COLO668 (cell line): Measurements from ENCODE around the gene ERBB3.
"Not testable (repeated sequence)": the region's sequence is repeated elsewhere in the genome, so short reads cannot be mapped to it uniquely, and the experiment has no call there.

Experiments used
- DNase-seq: peaks from one replicate; lab custom pipeline; 2025; ENCODE audit not compliant: unreplicated experiment; lab: John Stamatoyannopoulos, UW

Gene ERBB3

DNA sequence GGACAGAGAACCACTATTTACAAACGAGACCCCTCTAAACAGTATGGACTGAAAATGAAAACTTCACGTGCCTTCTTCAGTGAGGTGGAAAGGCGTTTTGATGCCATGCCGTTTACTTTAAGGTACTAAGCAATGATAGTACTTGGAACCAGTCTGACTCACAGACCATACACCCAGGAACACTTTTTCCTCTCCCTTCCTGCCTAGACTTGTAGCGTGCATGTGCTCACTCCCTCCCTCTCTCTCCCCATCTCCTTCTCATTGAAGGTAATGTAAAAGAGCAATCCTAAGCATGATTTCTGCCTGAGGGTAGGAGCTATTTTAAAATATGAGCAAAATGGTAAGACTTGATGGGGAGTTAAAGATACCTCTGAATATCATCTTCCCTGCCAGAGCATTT is 30.6 kb downstream of the ERBB3 start:
- DNase-seq = no peak

GRCh38 chr12:56114084-56114483 is 34.1 kb downstream of the ERBB3 start:
- no peak for DNase-seq

DNA sequence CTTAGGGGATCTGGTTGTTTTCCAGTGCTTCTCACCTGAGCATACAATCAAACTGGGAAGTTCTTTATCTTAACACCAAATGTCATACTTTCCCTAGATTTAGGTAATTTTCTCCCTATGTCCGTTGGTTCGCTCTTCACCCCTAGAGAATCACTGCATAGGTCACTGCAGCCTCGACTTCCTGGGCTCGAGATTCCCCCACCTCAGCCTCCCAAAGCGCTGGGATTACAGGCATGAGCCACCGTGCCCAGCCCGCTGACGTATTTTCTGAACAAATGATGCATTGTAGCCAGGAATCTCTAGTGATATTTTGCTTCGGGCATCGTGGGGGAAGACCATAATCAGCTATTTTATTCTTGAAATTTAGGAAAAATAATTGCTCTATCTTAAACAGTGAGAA is 35.4 kb downstream of the ERBB3 start:
- peak; percentile 5 for DNase-seq

DNA sequence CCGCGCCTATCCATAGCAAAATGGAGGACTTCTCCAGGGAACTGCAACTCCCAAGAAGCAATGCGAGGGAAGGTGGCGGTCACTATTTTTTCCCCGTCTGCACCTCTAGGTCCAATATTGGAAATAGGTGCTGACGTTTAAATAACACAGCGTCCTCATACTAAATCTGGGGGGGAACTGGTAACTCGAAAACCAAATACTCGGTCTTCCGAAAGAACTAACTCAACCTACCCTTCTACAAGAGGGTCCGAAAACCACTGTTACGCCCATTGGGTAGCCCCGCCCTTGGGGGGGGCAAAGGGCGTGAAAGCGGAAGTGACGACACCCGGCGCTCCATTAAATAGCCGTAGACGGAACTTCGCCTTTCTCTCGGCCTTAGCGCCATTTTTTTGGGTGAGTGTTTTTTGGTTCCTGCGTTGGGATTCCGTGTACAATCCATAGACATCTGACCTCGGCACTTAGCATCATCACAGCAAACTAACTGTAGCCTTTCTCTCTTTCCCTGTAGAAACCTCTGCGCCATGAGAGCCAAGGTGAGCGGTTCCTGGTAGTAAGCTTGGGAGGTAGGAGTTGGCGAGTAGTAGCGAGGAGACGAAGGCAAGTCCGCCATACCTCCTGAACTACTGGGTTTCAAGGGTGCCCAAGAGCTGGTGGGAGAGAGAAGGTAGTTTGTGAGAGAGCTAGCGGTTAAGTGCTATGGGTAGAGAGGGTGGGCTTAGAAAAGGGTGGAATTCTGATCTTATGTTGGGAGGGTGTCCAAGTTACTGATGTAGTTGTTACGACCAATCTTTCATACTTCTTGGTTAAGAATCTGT is 36.5 kb downstream of the ERBB3 start, which contains the start of gene RPL41:
Gene RPL41 (plus strand): TSS at position 367 of the 815 bp plus-strand sequence.
- peak; percentile 89 for DNase-seq

DNA sequence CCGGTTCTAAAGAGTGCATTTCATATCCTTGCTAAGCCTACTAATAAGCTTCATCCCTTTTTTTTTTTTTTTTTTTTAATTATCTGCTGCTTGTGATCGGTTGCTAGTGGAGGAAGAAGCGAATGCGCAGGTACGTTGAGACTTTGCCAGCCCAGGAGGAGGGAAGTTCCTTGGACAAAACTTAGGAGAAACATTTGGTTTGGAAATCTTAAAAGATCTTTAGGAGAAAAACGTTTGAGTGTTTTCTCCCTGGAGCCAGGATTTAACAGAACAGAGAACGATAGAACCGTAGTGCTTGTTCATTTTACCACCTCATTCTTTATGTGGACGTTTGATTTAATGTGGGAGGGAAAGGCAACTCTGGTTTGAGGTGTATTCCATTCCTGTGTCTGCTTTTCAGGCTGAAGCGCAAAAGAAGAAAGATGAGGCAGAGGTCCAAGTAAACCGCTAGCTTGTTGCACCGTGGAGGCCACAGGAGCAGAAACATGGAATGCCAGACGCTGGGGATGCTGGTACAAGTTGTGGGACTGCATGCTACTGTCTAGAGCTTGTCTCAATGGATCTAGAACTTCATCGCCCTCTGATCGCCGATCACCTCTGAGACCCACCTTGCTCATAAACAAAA is 37.2 kb downstream of the ERBB3 start:
- not testable (repeated sequence) for DNase-seq

- DNase-seq = peak; percentile 95
These were observed 38.1 kb downstream of the ERBB3 start, which contains the start of gene ZC3H10 for GRCh38 chr12:56117778-56118687. Gene ZC3H10, plus strand, starts transcription at chr12:56118266. Its CDS starts 2,297 bp downstream, at chr12:56120563.

- DNase-seq = no peak
These were observed 38.9 kb downstream of the ERBB3 start for GRCh38 chr12:56118688-56119357.

- peak; percentile 62 for DNase-seq
These were observed 39.4 kb downstream of the ERBB3 start for GRCh38 chr12:56119361-56119796.

- no peak for DNase-seq
These were observed 40.3 kb downstream of the ERBB3 start for GRCh38 chr12:56120158-56120846.

GRCh38 chr12:56121204-56121870 is 41.4 kb downstream of the ERBB3 start:
- no peak for DNase-seq

GRCh38 chr12:56122637-56123036 is 42.7 kb downstream of the ERBB3 start:
- DNase-seq = peak; percentile 44

- no peak for DNase-seq
These were observed 44.2 kb downstream of the ERBB3 start for GRCh38 chr12:56124133-56124532.

GRCh38 chr12:56126732-56127239 is 46.8 kb downstream of the ERBB3 start:
- DNase-seq = no peak

DNA sequence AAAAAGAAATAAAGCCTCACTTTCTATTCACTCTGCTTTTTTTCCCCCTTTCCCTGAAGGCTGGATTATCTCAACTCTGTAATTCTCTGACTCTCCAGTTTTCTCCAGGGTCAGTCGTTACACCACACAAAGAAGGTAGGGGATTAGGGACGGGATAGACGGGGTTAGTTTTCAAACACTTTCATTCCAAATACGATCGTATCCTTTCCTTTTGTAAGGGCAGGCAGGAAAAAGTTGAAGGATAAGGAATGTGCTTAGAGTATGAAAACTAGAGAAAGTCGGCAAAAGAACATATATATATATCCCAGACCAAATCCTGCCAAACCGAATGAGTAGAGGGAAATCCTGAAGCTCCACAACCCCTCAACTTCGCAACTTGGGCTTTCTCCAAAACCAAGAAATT is 47.5 kb downstream of the ERBB3 start:
- DNase-seq = no peak

DNA sequence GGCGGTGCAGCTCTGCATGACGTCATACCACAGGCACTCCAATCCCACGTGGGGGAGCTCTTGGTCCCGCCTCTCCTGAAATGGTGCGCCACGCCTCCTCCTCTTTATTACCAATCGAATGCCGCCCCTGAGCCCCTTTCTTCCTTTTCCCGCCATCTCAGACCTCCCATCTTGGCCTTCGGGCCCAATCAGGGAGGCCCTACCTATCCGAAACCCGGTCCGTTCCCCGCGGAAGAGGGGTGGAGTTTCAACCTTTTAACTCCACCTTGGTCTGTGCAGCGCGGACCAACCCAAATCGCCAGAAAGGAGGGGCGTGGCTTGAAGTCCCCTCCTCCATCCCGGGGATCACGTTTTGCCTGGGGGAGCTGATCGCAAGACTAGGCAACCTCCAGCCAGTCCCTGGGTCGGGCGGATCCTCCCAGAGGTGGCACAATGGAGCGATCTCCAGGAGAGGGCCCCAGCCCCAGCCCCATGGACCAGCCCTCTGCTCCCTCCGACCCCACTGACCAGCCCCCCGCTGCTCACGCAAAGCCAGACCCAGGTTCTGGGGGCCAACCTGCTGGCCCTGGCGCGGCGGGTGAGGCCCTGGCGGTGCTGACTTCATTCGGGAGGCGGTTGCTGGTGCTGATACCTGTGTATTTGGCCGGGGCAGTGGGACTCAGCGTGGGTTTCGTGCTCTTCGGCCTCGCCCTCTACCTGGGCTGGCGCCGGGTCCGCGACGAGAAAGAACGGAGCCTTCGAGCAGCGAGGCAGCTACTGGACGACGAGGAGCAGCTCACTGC is 48.1 kb downstream of the ERBB3 start, which contains the start of gene ESYT1:
Gene ESYT1 (plus strand): TSS at position 380 of the 782 bp plus-strand sequence. CDS start 53 bp downstream, at position 433.
- peak; percentile 94 for DNase-seq

GRCh38 chr12:56128670-56129205 is 48.8 kb downstream of the ERBB3 start:
- DNase-seq = no peak

DNA sequence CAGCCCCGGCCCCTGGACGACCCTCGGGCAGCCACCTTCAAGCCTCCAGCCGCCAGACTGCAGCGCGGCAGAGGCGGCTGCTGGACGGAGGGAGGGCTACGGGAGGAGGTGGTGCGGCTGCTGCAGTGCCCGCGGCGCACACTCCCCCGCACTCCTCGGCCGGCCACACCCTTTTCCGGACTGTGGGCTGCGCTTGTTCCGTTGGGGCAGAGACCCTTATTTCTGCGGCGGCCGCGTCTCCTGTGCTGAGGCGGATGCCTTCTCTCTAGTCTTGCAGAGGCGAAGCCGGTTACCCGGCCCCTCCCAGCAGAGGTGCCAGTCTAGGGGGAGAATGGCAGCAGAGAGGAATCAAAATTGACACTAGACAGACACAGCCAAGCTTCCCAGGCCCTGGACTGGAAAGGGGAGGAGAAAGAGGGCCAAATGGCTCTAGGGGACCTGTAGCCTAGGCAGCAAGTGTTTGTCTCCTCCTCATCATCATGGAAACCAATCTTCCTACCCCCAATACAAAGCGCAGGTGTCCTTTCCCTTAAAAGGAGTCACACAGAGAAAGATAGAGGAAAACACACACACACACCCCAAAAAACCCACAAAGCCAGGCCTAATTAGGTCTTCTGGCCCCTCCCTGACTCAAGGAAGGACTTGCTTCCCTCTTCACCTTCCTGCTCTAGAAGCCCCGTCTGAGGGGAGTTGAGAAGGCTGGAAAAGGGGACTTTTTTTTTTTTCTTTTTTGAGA is 49.4 kb downstream of the ERBB3 start:
- peak; percentile 33 for DNase-seq
